SH-SY5Y (cell line): Measurements from ENCODE around the gene BAZ2B.

ENCODE experiments used
- GATA2 ChIP-seq: IDR thresholded peaks from 2 replicates; pipeline ENCODE4 v1.6.1; 2011; ENCODE audit warnings: mild to moderate bottlenecking, low read depth, low read length
- GATA3 ChIP-seq: IDR thresholded peaks from 2 replicates; pipeline ENCODE4 v1.6.1; 2011; ENCODE audit warnings: low read depth, mild to moderate bottlenecking, low read length, moderate library complexity

DNA sequence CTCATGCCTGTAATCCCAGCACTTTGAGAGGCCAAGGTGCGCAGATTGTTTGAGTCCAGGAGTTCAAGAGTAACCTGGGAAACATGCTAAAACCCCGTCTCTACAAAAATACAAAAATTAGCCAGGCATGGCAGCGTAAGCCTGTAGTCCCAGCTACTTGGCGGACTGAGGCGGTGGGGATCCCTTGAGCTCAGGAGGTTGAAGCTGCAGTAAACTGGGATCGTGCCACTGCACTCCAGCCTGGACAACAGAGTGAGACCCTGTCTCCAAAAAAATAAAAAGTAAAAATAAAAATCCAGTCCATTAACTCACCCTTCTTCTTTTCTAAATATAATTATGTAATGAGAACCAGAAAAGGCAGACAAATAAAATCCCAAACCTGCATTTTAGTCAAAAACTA, 8.2 kb downstream of the BAZ2B start:
- TF ChIP-seq GATA2 (no peak), GATA3 (no peak)
